GM19455 (cell line): Measurements from ENCODE around the gene DESI1.
"Not testable (repeated sequence)": the region's sequence is repeated elsewhere in the genome, so short reads cannot be mapped to it uniquely, and the experiment has no call there.

Experiments used
- ATAC-seq: cut with Tn5 transposase; IDR thresholded peaks from one replicate; pipeline ENCODE4 v1.9.1; 2021; ENCODE audit not compliant: unreplicated experiment

Gene DESI1

DNA sequence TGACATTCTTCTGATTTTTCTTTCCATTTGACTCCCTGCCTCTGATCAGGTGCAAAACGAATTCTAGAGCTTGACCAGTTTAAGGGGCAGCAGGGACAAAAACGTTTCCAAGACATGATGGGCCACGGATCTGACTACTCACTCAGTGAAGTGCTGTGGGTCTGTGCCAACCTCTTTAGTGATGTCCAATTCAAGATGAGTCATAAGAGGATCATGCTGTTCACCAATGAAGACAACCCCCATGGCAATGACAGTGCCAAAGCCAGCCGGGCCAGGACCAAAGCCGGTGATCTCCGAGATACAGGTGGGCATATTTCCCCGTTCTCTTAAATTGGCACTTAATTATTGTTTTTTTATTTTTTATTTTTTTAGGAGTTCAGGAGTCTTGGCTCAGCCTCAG, 15.6 kb upstream of the DESI1 start:
- ATAC-seq: no peak

- ATAC-seq: not testable (repeated sequence)
Measured at GRCh38 chr22:41634610-41635009, 13.8 kb upstream of the DESI1 start.

GRCh38 chr22:41631615-41632014, 10.8 kb upstream of the DESI1 start:
- ATAC-seq: not testable (repeated sequence)

GRCh38 chr22:41631115-41631514, 10.3 kb upstream of the DESI1 start:
- ATAC-seq: not testable (repeated sequence)

GRCh38 chr22:41625577-41625976, 4.7 kb upstream of the DESI1 start:
- ATAC-seq: no peak

DNA sequence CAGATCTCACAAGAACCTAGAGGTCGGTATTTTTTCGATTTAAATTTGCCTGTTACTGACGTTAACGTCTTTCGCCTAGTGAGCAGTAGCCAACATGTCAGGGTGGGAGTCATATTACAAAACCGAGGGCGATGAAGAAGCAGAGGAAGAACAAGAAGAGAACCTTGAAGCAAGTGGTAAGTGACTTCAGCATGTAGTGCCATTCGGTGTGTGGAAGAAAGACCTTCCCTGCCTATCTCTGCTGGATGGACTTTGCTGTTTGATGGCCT, 1.0 kb upstream of the DESI1 start:
- ATAC-seq: no peak

DNA sequence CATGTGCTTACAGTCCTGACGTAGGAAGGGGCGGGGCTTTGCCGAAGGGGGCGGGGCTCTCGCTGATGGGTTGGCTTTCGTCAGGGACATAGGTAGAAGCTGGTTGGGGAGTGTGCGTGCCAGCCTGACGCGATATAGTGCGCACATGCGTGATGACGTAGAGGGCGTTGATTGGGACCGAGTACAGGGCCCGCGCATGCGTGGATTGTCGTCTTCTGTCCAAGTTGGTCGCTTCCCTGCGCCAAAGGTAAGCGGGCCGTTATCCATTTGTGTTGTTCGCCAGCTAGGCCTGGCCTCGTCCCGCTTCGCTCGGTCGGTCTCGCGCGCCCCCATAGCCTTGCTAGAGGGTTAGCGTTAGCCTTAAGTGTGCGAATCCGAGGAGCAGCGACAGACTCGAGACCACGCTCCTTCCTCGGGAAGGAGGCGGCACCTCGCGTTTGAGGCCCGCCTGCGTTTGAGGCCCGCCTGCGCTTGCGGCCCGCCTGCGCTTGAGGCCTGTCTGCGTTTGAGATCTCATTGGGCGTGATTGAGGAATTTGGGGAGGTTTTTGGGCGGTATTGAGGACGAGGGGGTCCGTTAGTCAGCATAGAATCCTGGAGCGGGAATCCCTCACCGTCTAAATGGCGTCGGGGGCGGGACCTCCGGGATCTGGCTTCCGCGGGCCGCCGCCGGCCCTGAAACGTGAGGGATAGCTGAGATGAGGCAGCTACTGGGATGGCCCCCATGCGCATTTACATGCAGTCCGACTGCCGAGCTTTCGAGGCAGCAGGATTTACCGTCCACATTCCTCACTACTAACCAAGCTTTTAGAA, 462 bp upstream of the DESI1 start, which contains the start of gene XRCC6:
Gene XRCC6, plus strand, starts transcription at position 197 of the 812 bp plus-strand sequence. CDS start 710 bp downstream, outside the sequence.
- ATAC-seq: peak; percentile 73

DNA sequence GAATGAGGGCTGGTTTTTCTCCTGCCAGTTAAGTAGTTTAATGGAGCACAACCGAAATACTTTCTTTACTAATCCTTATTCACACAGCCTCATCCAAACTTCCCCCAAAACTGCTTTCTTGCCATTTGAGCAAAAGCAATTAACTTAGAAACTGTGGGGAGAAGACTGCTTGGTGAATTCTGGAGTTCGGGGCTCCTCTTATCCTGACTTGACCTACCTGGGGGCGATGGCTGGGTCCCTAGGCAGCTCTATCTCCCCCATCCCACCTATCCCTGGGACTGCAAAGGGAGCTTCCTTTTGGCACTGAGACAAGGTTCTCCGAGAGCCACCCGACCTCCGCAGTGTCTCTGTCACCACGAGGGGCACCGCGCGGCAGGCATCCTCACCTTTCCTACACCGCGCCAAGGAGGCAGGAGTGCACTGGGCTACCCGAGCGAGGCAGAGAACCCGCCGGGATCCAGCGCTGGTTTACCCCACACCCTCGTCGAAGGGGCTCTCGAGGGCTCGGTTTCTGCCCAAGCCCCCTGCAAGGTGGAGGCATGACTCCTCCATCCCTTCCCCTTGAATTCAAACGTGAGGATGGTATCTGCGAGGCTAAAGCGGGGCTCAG, 759 bp downstream of the DESI1 start:
- peak; percentile 12 for ATAC-seq

GRCh38 chr22:41613456-41613855, 7.4 kb downstream of the DESI1 start:
- ATAC-seq: no peak

DNA sequence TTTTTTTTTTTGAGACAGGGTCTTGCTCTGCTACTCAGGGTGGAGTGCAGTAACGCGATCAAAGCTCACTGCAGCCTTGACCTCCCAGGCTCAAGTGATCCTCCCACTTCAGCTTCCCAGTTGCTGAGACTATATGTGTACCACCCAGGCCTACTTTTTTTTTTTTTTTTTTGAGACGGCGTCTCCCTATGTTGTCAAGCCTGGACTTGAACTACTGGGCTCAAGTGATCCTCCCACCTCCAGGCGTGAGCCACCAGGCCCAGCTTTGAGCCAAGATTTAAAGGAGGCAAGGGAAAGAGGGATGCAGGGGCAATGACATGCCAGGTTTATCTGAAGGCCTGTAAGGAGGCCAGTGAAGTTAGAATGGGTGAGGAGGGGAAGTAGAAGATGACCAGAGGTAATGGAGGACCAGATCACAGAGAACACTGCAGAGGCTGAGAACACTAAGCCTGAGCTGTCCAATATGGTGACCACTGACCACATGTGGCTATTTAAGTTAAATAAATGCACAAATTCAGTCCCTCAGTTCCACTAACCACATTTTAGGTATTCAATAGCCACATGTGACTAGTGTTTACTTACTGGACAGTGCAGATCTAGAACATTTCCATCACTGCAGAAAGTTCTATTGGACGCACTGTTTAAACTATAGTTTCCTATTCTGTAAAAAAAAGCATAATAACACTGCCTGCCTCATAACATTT, 8.1 kb downstream of the DESI1 start:
- no peak for ATAC-seq

DNA sequence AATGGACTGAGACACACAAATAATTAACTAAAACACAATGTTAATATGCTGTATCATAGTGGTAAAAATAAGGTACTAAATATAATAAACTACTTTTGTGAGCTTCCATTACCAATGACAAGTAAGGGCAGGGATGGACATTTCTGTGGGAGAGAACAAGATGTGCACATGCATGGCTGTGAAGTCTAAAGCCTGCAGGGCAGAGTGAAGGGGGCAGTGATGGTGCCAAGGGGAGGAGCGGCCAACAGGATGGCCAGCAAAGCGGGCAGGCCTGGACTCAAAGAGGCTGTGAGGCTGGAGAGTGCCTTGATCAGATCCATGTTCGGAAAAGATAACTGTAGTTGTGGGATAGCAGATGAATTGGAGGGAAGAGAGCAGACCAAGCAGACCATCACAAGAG, 12.5 kb downstream of the DESI1 start:
- ATAC-seq: no peak

DNA sequence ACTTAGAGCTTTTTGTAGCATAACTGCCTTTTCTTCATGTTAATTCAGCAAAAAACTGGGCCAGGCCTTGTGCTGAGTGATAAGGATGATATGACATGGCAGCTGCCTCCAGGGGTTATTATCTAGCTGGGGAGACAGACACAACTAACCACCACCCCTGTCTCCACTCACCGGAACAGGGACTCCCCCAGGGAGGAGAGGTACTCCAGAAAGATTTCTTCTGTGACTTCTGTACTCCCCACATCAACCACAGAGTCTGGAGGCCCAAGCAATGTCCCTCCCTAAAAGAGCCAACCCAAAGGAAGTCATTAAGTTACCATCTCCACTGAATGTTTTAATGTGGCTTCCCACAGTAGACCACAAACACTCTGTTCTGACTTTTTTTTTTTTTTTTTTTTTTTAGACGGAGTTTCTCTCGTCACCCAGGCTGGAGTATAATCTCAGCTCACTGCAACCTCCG, 16.9 kb downstream of the DESI1 start:
- ATAC-seq: no peak

- no peak for ATAC-seq
Measured at GRCh38 chr22:41600976-41601375, 19.9 kb downstream of the DESI1 start.

DNA sequence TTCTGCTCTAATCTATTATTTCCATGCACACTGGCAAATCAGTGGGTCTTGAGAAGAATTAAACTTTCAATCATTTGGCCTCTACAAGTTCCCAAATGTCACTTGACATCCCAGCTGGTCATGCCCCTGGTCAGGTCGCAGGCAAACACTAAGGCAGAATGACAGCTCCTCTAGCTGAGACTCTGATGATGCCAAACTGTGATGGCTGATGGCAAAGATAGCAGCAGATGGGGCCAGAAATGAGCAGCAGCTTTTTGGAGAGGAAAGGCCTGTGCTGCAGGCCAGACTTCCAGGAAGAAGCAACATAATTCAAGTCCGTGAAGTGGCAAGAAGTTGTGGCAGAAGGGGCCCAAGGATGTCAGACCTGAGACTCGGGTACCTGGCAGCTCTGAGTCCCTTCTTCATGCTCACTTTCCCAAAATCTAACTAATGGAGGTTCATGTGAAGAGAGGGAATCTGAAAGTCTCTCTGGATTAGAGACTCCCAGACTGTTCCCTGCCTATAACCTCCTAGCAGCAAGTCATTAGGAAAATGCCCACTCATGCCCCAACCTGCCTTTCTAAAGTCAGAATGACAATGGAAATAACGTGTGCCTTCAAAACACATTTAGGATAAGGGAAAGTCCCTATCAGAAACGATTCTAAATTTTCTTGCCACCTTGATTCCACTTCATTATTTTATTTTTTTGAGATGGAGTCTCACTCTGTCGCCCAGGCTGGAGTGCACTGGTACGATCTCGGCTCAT, 21.8 kb downstream of the DESI1 start:
- no peak for ATAC-seq

DNA sequence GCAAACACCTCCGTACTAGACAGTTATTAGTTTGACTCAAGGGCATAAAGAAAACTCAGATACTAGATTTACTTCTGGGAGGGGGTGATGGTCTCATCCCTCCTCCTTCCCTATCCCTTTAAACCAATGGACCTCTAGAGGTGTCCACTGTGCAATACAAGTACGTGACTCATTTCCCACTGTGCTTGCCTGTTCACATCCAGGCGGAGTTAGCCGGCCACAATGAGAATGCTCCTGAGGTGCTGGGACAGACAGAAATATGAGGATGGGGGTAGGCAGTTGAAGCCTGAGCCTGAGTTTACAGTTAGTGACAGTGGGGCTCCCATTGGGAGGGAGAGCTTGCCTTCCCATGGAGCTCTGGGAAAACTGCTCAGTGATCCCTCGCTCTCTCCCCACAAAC, 22.8 kb downstream of the DESI1 start:
- ATAC-seq: no peak

GRCh38 chr22:41597635-41597953, 23.2 kb downstream of the DESI1 start:
- no peak for ATAC-seq

DNA sequence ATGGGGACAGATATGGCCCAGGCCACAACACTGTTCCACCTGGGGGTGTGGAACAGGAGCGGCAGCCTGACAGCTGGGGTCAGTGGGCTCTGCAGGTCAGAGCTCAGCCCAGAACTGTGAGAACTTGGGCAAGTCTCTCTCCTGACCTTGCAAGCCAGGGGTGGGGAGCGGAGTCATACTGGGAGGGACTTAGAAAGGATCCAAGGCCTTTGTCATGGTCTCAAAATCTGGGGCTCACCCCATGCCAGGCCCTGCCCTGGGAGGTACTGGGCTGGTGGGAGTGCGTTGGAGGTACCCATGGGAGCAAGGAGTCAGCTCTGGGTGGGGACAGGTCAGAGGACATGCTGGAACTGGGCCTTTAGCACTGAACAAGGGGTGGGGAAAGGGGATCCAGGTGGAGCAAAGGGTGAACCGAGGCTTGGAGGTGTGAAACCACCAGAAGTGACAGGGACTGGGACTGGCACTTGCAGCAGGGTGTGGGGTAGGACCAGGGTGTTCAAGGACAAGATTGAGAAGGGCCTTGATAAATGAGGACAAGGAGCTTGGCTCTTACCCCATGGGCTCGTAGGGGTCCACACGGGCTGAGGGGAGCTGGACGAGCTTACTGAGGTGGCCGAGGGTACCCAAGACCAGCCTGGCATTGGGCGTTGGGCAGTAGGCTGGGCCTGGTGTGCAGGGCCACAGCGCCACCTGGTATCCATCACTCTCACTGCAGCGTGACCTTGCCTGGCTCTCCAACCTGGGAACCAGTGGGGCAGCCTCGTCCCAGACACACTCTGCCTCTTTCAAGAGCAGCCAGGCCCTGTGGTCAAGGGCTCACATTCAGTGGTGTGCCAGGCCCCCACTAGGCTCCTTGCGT, 23.8 kb downstream of the DESI1 start:
- no peak for ATAC-seq

- no peak for ATAC-seq
Measured at GRCh38 chr22:41595703-41596102, 25.1 kb downstream of the DESI1 start.

DNA sequence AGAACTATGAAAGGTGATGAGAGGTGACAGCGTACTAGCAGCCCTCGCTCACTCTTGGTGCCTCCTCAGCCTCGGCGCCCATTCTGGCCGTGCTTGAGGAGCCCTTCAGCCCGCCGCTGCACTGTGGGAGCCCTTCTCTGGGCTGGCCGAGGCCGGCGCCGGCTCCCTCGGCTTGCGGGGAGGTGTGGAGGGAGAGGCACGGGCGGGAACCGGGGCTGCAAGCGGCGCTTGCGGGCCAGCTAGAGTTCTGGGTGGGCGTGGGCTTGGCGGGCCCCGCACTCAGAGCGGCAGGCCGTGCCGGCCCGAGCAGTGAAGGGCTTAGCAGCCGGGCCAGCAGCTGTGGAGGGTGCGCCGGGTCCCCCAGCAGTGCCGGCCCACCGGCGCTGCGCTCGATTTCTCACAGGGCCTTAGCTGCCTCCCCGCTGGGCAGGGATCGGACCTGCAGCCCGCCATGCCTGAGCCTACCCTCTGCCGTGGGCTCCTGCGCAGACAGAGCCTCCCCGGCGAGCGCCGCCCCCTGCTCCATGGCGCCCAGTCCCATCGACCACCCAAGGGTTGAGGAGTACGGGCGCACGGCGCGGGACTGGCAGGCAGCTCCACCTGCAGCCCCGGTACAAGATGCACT, 27.4 kb downstream of the DESI1 start:
- ATAC-seq: not testable (repeated sequence)
